MM.1S (cell line): Measurements from ENCODE around the gene MRPS27.

Experiments
- DNase-seq: peaks from one replicate; pipeline ENCODE4 v3.0.0-alpha.2; 2015
- H2AFZ ChIP-seq: fragments of 300-600 bp; sonication (generic); 2 replicates; pipeline ENCODE4 v1.6.0; 2016; ENCODE audit warnings: antibody characterized with exemption, low read length
- H3F3A ChIP-seq: fragments of 300-600 bp; sonication (generic); 2 replicates; pipeline ENCODE4 v1.6.1; 2016; ENCODE audit warnings: mild to moderate bottlenecking, antibody characterized with exemption, low read length, moderate library complexity, mixed read lengths; ENCODE audit not compliant: insufficient read depth
- H3K27ac ChIP-seq: fragments of 300-600 bp; sonication (generic); 2 replicates; pipeline ENCODE4 v1.5.1; 2016; ENCODE audit warnings: mild to moderate bottlenecking, low read length
- H3K27me3 ChIP-seq: fragments of 300-600 bp; sonication (generic); replicated peaks from 2 replicates; pipeline ENCODE4 v1.6.0; 2016; ENCODE audit warnings: low read length; ENCODE audit not compliant: insufficient read depth
- H3K36me3 ChIP-seq: fragments of 300-600 bp; sonication (generic); replicated peaks from 2 replicates; pipeline ENCODE4 v1.6.1; 2016; ENCODE audit warnings: mild to moderate bottlenecking, low read length, mixed read lengths; ENCODE audit not compliant: insufficient read depth
- H3K4me1 ChIP-seq: fragments of 300-600 bp; sonication (generic); 2 replicates; pipeline ENCODE4 v1.6.1; 2016; ENCODE audit warnings: low read length, mixed read lengths
- H3K4me2 ChIP-seq: fragments of 300-600 bp; sonication (generic); 2 replicates; pipeline ENCODE4 v1.6.0; 2016; ENCODE audit warnings: low read depth, low read length
- H3K4me3 ChIP-seq: fragments of 300-600 bp; sonication (generic); 2 replicates; pipeline ENCODE4 v1.5.1; 2016; ENCODE audit warnings: low read length, mixed read lengths
- H3K79me2 ChIP-seq: fragments of 300-600 bp; sonication (generic); 2 replicates; pipeline ENCODE4 v1.6.1; 2016; ENCODE audit warnings: mixed run types, low read length, mixed read lengths
- H3K9ac ChIP-seq: fragments of 300-600 bp; sonication (generic); 2 replicates; pipeline ENCODE4 v1.6.1; 2016; ENCODE audit warnings: low read length, mixed read lengths
- H3K9me2 ChIP-seq: fragments of 300-600 bp; sonication (generic); replicated peaks from 2 replicates; pipeline ENCODE4 v1.6.1; 2016; ENCODE audit warnings: mild to moderate bottlenecking, low read length, mixed read lengths; ENCODE audit not compliant: insufficient read depth
- H3K9me3 ChIP-seq: fragments of 300-600 bp; sonication (generic); replicated peaks from 2 replicates; pipeline ENCODE4 v1.6.1; 2016; ENCODE audit warnings: mild to moderate bottlenecking, low read length, mixed read lengths; ENCODE audit not compliant: insufficient read depth
- H4K20me1 ChIP-seq: fragments of 300-600 bp; sonication (generic); 2 replicates; pipeline ENCODE4 v1.6.1; 2016; ENCODE audit warnings: mild to moderate bottlenecking, low read length, moderate library complexity, mixed read lengths; ENCODE audit not compliant: insufficient read depth
- CTCF ChIP-seq: fragments of 300-600 bp; sonication (generic); IDR thresholded peaks from 2 replicates; pipeline ENCODE4 v1.5.1; 2016; ENCODE audit warnings: antibody characterized with exemption, low read length, mixed read lengths
- EZH2 ChIP-seq: fragments of 300-600 bp; sonication (generic); optimal IDR thresholded peaks from 2 replicates; pipeline ENCODE3; 2017; ENCODE audit warnings: low read depth, mild to moderate bottlenecking, antibody characterized with exemption, low read length, mixed read lengths
- EZH2phosphoT487 ChIP-seq: fragments of 300-600 bp; sonication (generic); IDR thresholded peaks from 2 replicates; pipeline ENCODE4 v1.6.1; 2018; ENCODE audit warnings: antibody characterized with exemption, low read length

Gene MRPS27

GRCh38 chr5:72225741-72226140, 94.3 kb downstream of the MRPS27 start:
- TF ChIP-seq EZH2phosphoT487 (no peak), CTCF (no peak), EZH2 (no peak)
- peaks cover 8% of the 10 kb centered on the region; the same call in 1 of the 2 replicates for H3K4me1 ChIP-seq
- H3K36me3 ChIP-seq = 0 out of 2 replicates have a peak, but pooled peaks cover 5% of the 10 kb centered on the region
- no peak overlapping the region for H2AFZ ChIP-seq
- no peaks in the 10 kb centered on the region for H3K9me2 ChIP-seq
- H3K27ac ChIP-seq = no peak overlapping the region
- H3K4me3 ChIP-seq = no peak overlapping the region
- no peaks in the 10 kb centered on the region for H4K20me1 ChIP-seq
- H3K4me2 ChIP-seq = no peak overlapping the region
- DNase-seq = no peak
- no peak overlapping the region for H3K9ac ChIP-seq
- H3K79me2 ChIP-seq = no peaks in the 10 kb centered on the region
- H3F3A ChIP-seq = 0 out of 2 replicates have a peak, but pooled peaks cover 7% of the 10 kb centered on the region
- H3K27me3 ChIP-seq = no peaks in the 10 kb centered on the region
- no peaks in the 10 kb centered on the region for H3K9me3 ChIP-seq

- Histone ChIP-seq H3K79me2 (no peaks in the 10 kb centered on the region), H3K27ac (no peak overlapping the region), H3K9ac (no peak overlapping the region), H3K4me1 (peaks cover 8% of the 10 kb centered on the region; the same call in 1 of the 2 replicates), H3F3A (0 out of 2 replicates have a peak, but pooled peaks cover 7% of the 10 kb centered on the region), H3K36me3 (0 out of 2 replicates have a peak, but pooled peaks cover 5% of the 10 kb centered on the region), H3K4me3 (no peak overlapping the region), H3K9me2 (no peaks in the 10 kb centered on the region), H4K20me1 (no peaks in the 10 kb centered on the region), H2AFZ (no peak overlapping the region), H3K9me3 (no peaks in the 10 kb centered on the region), H3K27me3 (no peaks in the 10 kb centered on the region), H3K4me2 (no peak overlapping the region)
- TF ChIP-seq EZH2phosphoT487 (no peak), CTCF (no peak), EZH2 (no peak)
- no peak for DNase-seq
These were observed 95.0 kb downstream of the MRPS27 start for GRCh38 chr5:72224946-72225463.

- H3K9ac ChIP-seq = no peak overlapping the region
- H3K4me2 ChIP-seq = no peak overlapping the region
- peaks cover 8% of the 10 kb centered on the region; the same call in 1 of the 2 replicates for H3K4me1 ChIP-seq
- H2AFZ ChIP-seq = no peak overlapping the region
- DNase-seq = no peak
- H3K4me3 ChIP-seq = no peak overlapping the region
- no peak overlapping the region for H3K27ac ChIP-seq
- H3K27me3 ChIP-seq = no peaks in the 10 kb centered on the region
- 0 out of 2 replicates have a peak, but pooled peaks cover 7% of the 10 kb centered on the region for H3F3A ChIP-seq
- H3K9me3 ChIP-seq = no peaks in the 10 kb centered on the region
- H3K36me3 ChIP-seq = peaks cover 11% of the 10 kb centered on the region; the same call in 1 of the 2 replicates
- H3K79me2 ChIP-seq = no peaks in the 10 kb centered on the region
- no peaks in the 10 kb centered on the region for H4K20me1 ChIP-seq
- H3K9me2 ChIP-seq = no peaks in the 10 kb centered on the region
- TF ChIP-seq EZH2 = no peak
- TF ChIP-seq EZH2phosphoT487 = no peak
These were observed 96.7 kb downstream of the MRPS27 start for GRCh38 chr5:72223371-72223770.

- TF ChIP-seq EZH2 = no peak
- TF ChIP-seq CTCF = no peak
- TF ChIP-seq EZH2phosphoT487 = no peak
- Histone ChIP-seq H3F3A (0 out of 2 replicates have a peak, but pooled peaks cover 7% of the 10 kb centered on the region), H3K36me3 (peaks cover 15% of the 10 kb centered on the region; the same call in 1 of the 2 replicates)
These were observed 97.5 kb downstream of the MRPS27 start for GRCh38 chr5:72222521-72222920.

More at GRCh38 chr5:72222521-72222920, 97.5 kb downstream of the MRPS27 start:
- no peak overlapping the region for H3K4me2 ChIP-seq
- H3K9ac ChIP-seq = no peak overlapping the region
- H3K4me3 ChIP-seq = no peak overlapping the region
- no peaks in the 10 kb centered on the region for H3K79me2 ChIP-seq
- H3K9me3 ChIP-seq = no peaks in the 10 kb centered on the region
- no peak overlapping the region for H2AFZ ChIP-seq
- no peaks in the 10 kb centered on the region for H3K9me2 ChIP-seq
- peaks cover 8% of the 10 kb centered on the region; the same call in 1 of the 2 replicates for H3K4me1 ChIP-seq
- H3K27me3 ChIP-seq = no peaks in the 10 kb centered on the region
- H4K20me1 ChIP-seq = no peaks in the 10 kb centered on the region
- DNase-seq = no peak
- H3K27ac ChIP-seq = no peak overlapping the region
